GM23338 (cell line): ENCODE data around the gene RIGI. TPM values are rescaled to one million over a fixed set of nuclear protein-coding genes. Genes with fewer than 3 reads are reported as not detected.

Experiments
- ATAC-seq: fragments of 200-7000 bp; cut with Tn5 transposase; 3 replicates; pipeline ENCODE4 v1.9.1; 2020
- DNase-seq: peaks from one replicate; pipeline ENCODE4 v3.0.0-alpha.2; 2015; ENCODE audit warnings: low spot score
- H2AFZ ChIP-seq: fragments of 200-600 bp; sonication (generic); 2 replicates; pipeline ENCODE4 v1.8.0; 2016; ENCODE audit warnings: antibody characterized with exemption, mild to moderate bottlenecking, moderate library complexity
- H3F3A ChIP-seq: fragments of 200-600 bp; sonication (generic); replicated peaks from 2 replicates; pipeline ENCODE4 v1.8.0; 2017; ENCODE audit warnings: antibody characterized with exemption, mixed run types, low read depth
- H3K27ac ChIP-seq: fragments of 200-600 bp; sonication (generic); 2 replicates; pipeline ENCODE4 v1.6.1; 2016; ENCODE audit warnings: low read depth
- H3K27me3 ChIP-seq: fragments of 200-600 bp; sonication (generic); 2 replicates; pipeline ENCODE4 v1.8.0; 2016; ENCODE audit warnings: mild to moderate bottlenecking, mixed run types, moderate library complexity; ENCODE audit not compliant: insufficient read depth
- H3K36me3 ChIP-seq: fragments of 200-600 bp; sonication (generic); 2 replicates; pipeline ENCODE4 v1.8.0; 2016; ENCODE audit warnings: mild to moderate bottlenecking; ENCODE audit not compliant: insufficient read depth
- H3K4me1 ChIP-seq: fragments of 200-600 bp; sonication (generic); 2 replicates; pipeline ENCODE4 v1.8.0; 2016; ENCODE audit warnings: mild to moderate bottlenecking, moderate library complexity; ENCODE audit not compliant: insufficient read depth
- H3K4me2 ChIP-seq: fragments of 200-600 bp; sonication (generic); 2 replicates; pipeline ENCODE4 v1.7.1; 2017; ENCODE audit warnings: mixed run types
- H3K4me3 ChIP-seq: fragments of 200-600 bp; sonication (generic); 2 replicates; pipeline ENCODE4 v1.6.1; 2016; ENCODE audit warnings: mixed run types
- H3K79me2 ChIP-seq: fragments of 200-600 bp; sonication (generic); replicated peaks from 2 replicates; pipeline ENCODE4 v1.8.0; 2017; ENCODE audit warnings: mild to moderate bottlenecking; ENCODE audit not compliant: insufficient read depth
- H3K9me2 ChIP-seq: fragments of 200-600 bp; sonication (generic); 2 replicates; pipeline ENCODE4 v1.8.0; 2017; ENCODE audit not compliant: insufficient read depth
- H4K20me1 ChIP-seq: fragments of 200-600 bp; sonication (generic); replicated peaks from 2 replicates; pipeline ENCODE4 v1.8.0; 2017; ENCODE audit warnings: mild to moderate bottlenecking; ENCODE audit not compliant: insufficient read depth
- H3K27ac Mint-ChIP-seq: 2 replicates; pipeline ENCODE4 v1.8.0; 2020; ENCODE audit warnings: inconsistent platforms, mild to moderate bottlenecking, moderate library complexity, mixed read lengths
- H3K27me3 Mint-ChIP-seq: 3 replicates; pipeline ENCODE4 v1.8.0; 2022; ENCODE audit warnings: low read depth, mild to moderate bottlenecking, moderate library complexity, mixed read lengths, inconsistent platforms; ENCODE audit not compliant: insufficient read depth, poor library complexity
- H3K36me3 Mint-ChIP-seq: 3 replicates; pipeline ENCODE4 v1.8.0; 2021; ENCODE audit warnings: low read depth, mild to moderate bottlenecking, inconsistent platforms, moderate library complexity, mixed read lengths
- H3K4me1 Mint-ChIP-seq: 3 replicates; pipeline ENCODE4 v1.8.0; 2020; ENCODE audit warnings: mild to moderate bottlenecking, inconsistent platforms, mixed read lengths
- H3K4me3 Mint-ChIP-seq: 3 replicates; pipeline ENCODE4 v1.8.0; 2021; ENCODE audit warnings: moderate library complexity, mild to moderate bottlenecking, inconsistent platforms, mixed read lengths
- H3K9me3 Mint-ChIP-seq: 3 replicates; pipeline ENCODE4 v1.8.0; 2020; ENCODE audit warnings: moderate library complexity, mild to moderate bottlenecking, inconsistent platforms, mixed read lengths
- CREB1 ChIP-seq: fragments of 250-450 bp; sonication (Bioruptor Pico); IDR thresholded peaks from 2 replicates; pipeline ENCODE4 v1.5.0; 2020; ENCODE audit warnings: low read depth, mild to moderate bottlenecking, moderate library complexity
- CTCF ChIP-seq, 2 experiments: fragments of 200-600 bp in 1 of 2; sonication (generic) in 1 of 2; conservative IDR thresholded peaks; 2 replicates each; pipeline versions ENCODE4 v1.5.1 to v1.6.1; 2016 to 2017; ENCODE audit warnings: antibody characterized with exemption in 2 of 2, low read depth in 2 of 2, mild to moderate bottlenecking in 2 of 2, moderate library complexity in 1 of 2
- EZH2 ChIP-seq: fragments of 200-600 bp; sonication (generic); IDR thresholded peaks from one replicate; pipeline ENCODE4 v1.8.0; 2017; ENCODE audit warnings: antibody characterized with exemption, mild to moderate bottlenecking, low read depth; ENCODE audit not compliant: unreplicated experiment
- EZH2phosphoT487 ChIP-seq: fragments of 200-600 bp; sonication (generic); IDR thresholded peaks from one replicate; pipeline ENCODE4 v1.8.1; 2018; ENCODE audit warnings: antibody characterized with exemption; ENCODE audit not compliant: unreplicated experiment
- JUNB ChIP-seq: IDR thresholded peaks from one replicate; pipeline ENCODE4 v1.6.1; 2016; ENCODE audit warnings: antibody characterized with exemption; ENCODE audit not compliant: unreplicated experiment
- POLR2AphosphoS5 ChIP-seq: IDR thresholded peaks from 2 replicates; pipeline ENCODE4 v1.6.1; 2016; ENCODE audit warnings: antibody characterized with exemption, low read depth
- REST ChIP-seq: IDR thresholded peaks from one replicate; pipeline ENCODE4 v1.6.1; 2018; ENCODE audit warnings: antibody characterized with exemption; ENCODE audit not compliant: unreplicated experiment
- ZNF114 ChIP-seq: fragments of 250-450 bp; sonication (Bioruptor Pico); IDR thresholded peaks from 2 replicates; pipeline ENCODE4 v1.5.0; 2020; ENCODE audit warnings: mild to moderate bottlenecking, moderate library complexity
- polyA plus RNA-seq: library from polyadenylated mRNA; unstranded; fragments of >200 nt; fragmentation: Nextera tagmentation; extraction: Ambion mirVana; gene quantifications from 2 replicates; pipeline ENCODE4 v1.2.1, GENCODE V29; 2016
- total RNA-seq: library from RNA; depleted of rRNA; stranded (reverse); fragments of >200 nt; shearing (Covaris generic); gene quantifications from 2 replicates; pipeline ENCODE4 v1.2.3, GENCODE V29; 2014; rRNA removed

RIGI gene
- total and polyA plus RNA-seq, 2 experiments from 2014 or later: 14.2 to 14.7 TPM

GRCh38 chr9:32486839-32487562 lies 39.0 kb downstream of the RIGI start (continued):
- TF ChIP-seq REST (no peak), EZH2 (no peak), EZH2phosphoT487 (no peak), CREB1 (CRISPR knock-in tag) (no peak), ZNF114 (CRISPR knock-in tag) (no peak), POLR2AphosphoS5 (no peak), JUNB (no peak), CTCF (conservative IDR thresholded peaks at IDR 0.05; ENCODE audit: low read depth in 2 of 2) (no peak)

GRCh38 chr9:32483343-32483742 lies 42.7 kb downstream of the RIGI start:
- H3K36me3 ChIP-seq: peaks cover 20% of the 10 kb centered on the region
- no peaks in the 10 kb centered on the region for H3F3A ChIP-seq
- Mint-ChIP-seq H3K4me3 (no peak overlapping the region), H3K4me1 (no peaks in the 10 kb centered on the region), H3K9me3 (no peaks in the 10 kb centered on the region; the same call in 2 of the 3 replicates), H3K27me3 (peaks cover 3% of the 10 kb centered on the region), H3K36me3 (peaks cover 34% of the 10 kb centered on the region), H3K27ac (no peak overlapping the region)
- no peaks in the 10 kb centered on the region for H3K9me2 ChIP-seq
- no peak overlapping the region for H3K27ac ChIP-seq
- H4K20me1 ChIP-seq: no peaks in the 10 kb centered on the region
- H3K79me2 ChIP-seq: no peaks in the 10 kb centered on the region
- H3K4me1 ChIP-seq: no peaks in the 10 kb centered on the region
- H3K4me3 ChIP-seq: no peak overlapping the region
- TF ChIP-seq ZNF114 (CRISPR knock-in tag): no peak
- H3K27me3 ChIP-seq: no peaks in the 10 kb centered on the region
- ATAC-seq: no peak
- no peak overlapping the region for H2AFZ ChIP-seq
- H3K4me2 ChIP-seq: no peak overlapping the region
- no peak for DNase-seq

Other genes starting within 250 kb of the RIGI start
- 38.9 and 41.0 TPM in 2 replicates for gene ACO1, start 141.6 kb downstream of the RIGI start, total RNA-seq
- gene ACO1, start 141.6 kb downstream of the RIGI start, polyA plus RNA-seq: 16.2 and 16.6 TPM in 2 replicates
- gene SMIM27, start 26.1 kb upstream of the RIGI start, total RNA-seq: 0.39 and 3.4 TPM in 2 replicates
- 106 and 116 TPM in 2 replicates for gene SMIM27, start 26.1 kb upstream of the RIGI start, polyA plus RNA-seq
- 35.9 and 43.3 TPM in 2 replicates for gene TOPORS, start 26.4 kb upstream of the RIGI start, total RNA-seq
- 26.5 and 31.8 TPM in 2 replicates for gene TOPORS, start 26.4 kb upstream of the RIGI start, polyA plus RNA-seq
- 53.8 and 56.5 TPM in 2 replicates for gene NDUFB6, start 47.0 kb upstream of the RIGI start, total RNA-seq
- 226 and 231 TPM in 2 replicates for gene NDUFB6, start 47.0 kb upstream of the RIGI start, polyA plus RNA-seq
- 0.04 and 0.07 TPM in 2 replicates for gene TAF1L, start 109.5 kb upstream of the RIGI start, total RNA-seq
- gene TAF1L, start 109.5 kb upstream of the RIGI start, polyA plus RNA-seq: not detected in 2 replicates